Stimulated activated naive CD4-positive, alpha-beta T cell (primary cell): ENCODE results near the gene GDAP1L1.
"Not testable (repeated sequence)": the region's sequence is repeated elsewhere in the genome, so short reads cannot be mapped to it uniquely, and the experiment has no call there.

Experiments used
- DNase-seq, 6 experiments: peaks; one replicate each; lab custom pipeline; 2025; lab: John Stamatoyannopoulos, UW

The GDAP1L1 gene

GRCh38 chr20:44302736-44303135, 55.6 kb downstream of the GDAP1L1 start:
- DNase-seq: no peak

- DNase-seq: no peak
Measured at GRCh38 chr20:44304383-44304782, 57.3 kb downstream of the GDAP1L1 start.

GRCh38 chr20:44306927-44307326, 59.8 kb downstream of the GDAP1L1 start:
- DNase-seq: no peak

GRCh38 chr20:44309763-44310663, 62.9 kb downstream of the GDAP1L1 start:
- DNase-seq: peak in 1 of 6 experiments; percentile 6

- DNase-seq: peak; percentile 94 to 98 (median 97)
Measured at GRCh38 chr20:44310664-44311639, 63.8 kb downstream of the GDAP1L1 start, which contains the start of gene FITM2. TSS of gene FITM2 (minus strand) at chr20:44311202. CDS start at chr20:44311148, 54 bp downstream.

GRCh38 chr20:44314870-44315269, 67.8 kb downstream of the GDAP1L1 start:
- DNase-seq: no peak

- DNase-seq: no peak
Measured at GRCh38 chr20:44319839-44320422, 72.8 kb downstream of the GDAP1L1 start.

- DNase-seq: no peak
Measured at GRCh38 chr20:44324343-44324742, 77.2 kb downstream of the GDAP1L1 start.

- DNase-seq: peak in 3 of 6 experiments; percentile 11 to 41 (median 17)
Measured at GRCh38 chr20:44326391-44327159, 79.5 kb downstream of the GDAP1L1 start.

- not testable (repeated sequence) for DNase-seq
Measured at GRCh38 chr20:44327748-44328147, 80.6 kb downstream of the GDAP1L1 start.

GRCh38 chr20:44328428-44328827, 81.3 kb downstream of the GDAP1L1 start:
- DNase-seq: no peak
